CD4-positive, alpha-beta T cell treated with Interleukin-6 at 100 ng/mL for 8 hours (primary cell): ENCODE measurements around the gene KCTD2.
"Not testable (repeated sequence)": the region's sequence is repeated elsewhere in the genome, so short reads cannot be mapped to it uniquely, and the experiment has no call there.

Experiments
- DNase-seq: peaks from one replicate; pipeline ENCODE4 v3.0.0-alpha.2; 2020; ENCODE audit warnings: mixed read lengths, low spot score

KCTD2 gene

GRCh38 chr17:75051941-75052340, 4.9 kb downstream of the KCTD2 start:
- no peak for DNase-seq

- peak; percentile 27 for DNase-seq
Observed at GRCh38 chr17:75059369-75060345, 12.6 kb downstream of the KCTD2 start.

GRCh38 chr17:75060434-75061054, 13.5 kb downstream of the KCTD2 start:
- DNase-seq = no peak

GRCh38 chr17:75061055-75061438, 14.0 kb downstream of the KCTD2 start:
- DNase-seq = no peak

GRCh38 chr17:75061618-75062017, 14.6 kb downstream of the KCTD2 start:
- DNase-seq = no peak

GRCh38 chr17:75063201-75063600, 16.2 kb downstream of the KCTD2 start:
- DNase-seq = no peak

- no peak for DNase-seq
Observed at GRCh38 chr17:75063626-75064025, 16.6 kb downstream of the KCTD2 start.

- DNase-seq = no peak
Observed at GRCh38 chr17:75064040-75064439, 17.0 kb downstream of the KCTD2 start.

GRCh38 chr17:75064460-75064859, 17.4 kb downstream of the KCTD2 start:
- DNase-seq = no peak

- no peak for DNase-seq
Observed at GRCh38 chr17:75064867-75065561, 18.0 kb downstream of the KCTD2 start.

GRCh38 chr17:75065562-75066151, 18.6 kb downstream of the KCTD2 start:
- no peak for DNase-seq

GRCh38 chr17:75067856-75068255, 20.8 kb downstream of the KCTD2 start:
- peak; percentile 51 for DNase-seq

GRCh38 chr17:75068750-75069149, 21.7 kb downstream of the KCTD2 start:
- DNase-seq = no peak

- no peak for DNase-seq
Observed at GRCh38 chr17:75069783-75070182, 22.8 kb downstream of the KCTD2 start.

GRCh38 chr17:75071478-75072271, 24.6 kb downstream of the KCTD2 start:
- not testable (repeated sequence) for DNase-seq

GRCh38 chr17:75072909-75073308, 25.9 kb downstream of the KCTD2 start:
- not testable (repeated sequence) for DNase-seq

- DNase-seq = no peak
Observed at GRCh38 chr17:75073618-75074047, 26.6 kb downstream of the KCTD2 start.

- no peak for DNase-seq
Observed at GRCh38 chr17:75074532-75074931, 27.5 kb downstream of the KCTD2 start.

GRCh38 chr17:75075597-75076336, 28.7 kb downstream of the KCTD2 start:
- no peak for DNase-seq

- DNase-seq = no peak
Observed at GRCh38 chr17:75077072-75077495, 30.1 kb downstream of the KCTD2 start.
